Activated CD4-positive, CD25-positive, alpha-beta regulatory T cell treated with anti-CD3 and anti-CD28 coated beads, Interleukin-2, amount 50 U/mL, for 24 hours (primary cell): ENCODE results near the gene UVSSA.

Experiments
- ATAC-seq, 2 donors: fragments of 150-1000 bp; cut with Tn5 transposase; one replicate each; pipeline ENCODE4 v1.10.0; 2021; ENCODE audit warnings: mild to moderate bottlenecking in 1 of 2, moderate library complexity in 1 of 2

Gene UVSSA

DNA sequence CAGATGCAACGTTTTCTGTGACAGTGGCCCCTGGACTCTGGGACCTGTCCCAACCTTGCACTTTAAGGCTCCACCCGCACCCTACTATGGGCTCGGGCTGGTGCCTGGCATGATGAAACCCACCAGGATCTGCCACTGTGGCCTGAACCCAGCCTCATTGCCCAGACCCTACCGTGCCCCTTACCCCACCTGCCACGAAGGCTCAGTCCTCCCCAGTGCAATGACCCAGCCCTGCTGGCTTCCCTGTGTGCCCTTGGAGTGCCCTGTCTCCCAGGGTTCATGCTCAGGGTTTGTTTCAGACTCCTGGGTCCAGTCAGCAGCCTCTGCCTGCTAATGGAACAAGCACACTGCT, 3.1 kb downstream of the UVSSA start:
- no peak for ATAC-seq

DNA sequence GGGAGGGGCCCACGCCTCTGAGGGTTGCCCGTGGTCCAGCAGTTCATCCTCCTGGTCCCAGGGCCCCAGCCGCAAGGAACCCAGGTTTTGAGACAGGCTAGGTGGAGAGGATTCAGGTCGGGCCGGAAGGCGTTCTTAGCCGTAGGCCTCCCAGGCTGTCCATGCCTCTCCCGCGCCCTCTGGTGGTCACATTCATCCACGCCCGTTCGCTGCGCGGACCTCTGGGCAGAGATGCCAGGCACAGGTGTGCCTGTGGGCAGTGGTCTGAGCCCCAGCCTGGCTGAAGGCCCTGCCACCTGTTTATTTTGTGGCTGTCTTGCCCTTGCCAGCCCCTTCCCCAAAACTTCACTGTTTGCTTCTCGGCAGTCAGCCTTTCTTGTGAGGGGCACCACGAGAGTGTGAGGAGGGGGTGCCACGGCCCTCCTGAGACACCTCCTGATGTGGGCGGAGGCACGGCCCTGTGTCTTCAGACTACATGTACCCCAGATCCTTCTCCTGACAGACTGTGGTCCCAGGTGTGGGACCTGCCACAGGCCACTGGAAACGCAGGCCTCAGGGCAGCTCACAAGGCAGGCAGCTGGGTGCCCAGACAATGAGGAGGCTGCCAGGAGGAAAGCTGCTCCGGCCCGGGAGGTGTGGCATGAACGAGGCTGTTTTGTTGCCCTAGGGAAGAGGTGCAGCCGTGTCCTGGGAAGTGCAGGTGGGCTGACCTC, 5.0 kb downstream of the UVSSA start:
- ATAC-seq: peak; percentile 19 to 39

DNA sequence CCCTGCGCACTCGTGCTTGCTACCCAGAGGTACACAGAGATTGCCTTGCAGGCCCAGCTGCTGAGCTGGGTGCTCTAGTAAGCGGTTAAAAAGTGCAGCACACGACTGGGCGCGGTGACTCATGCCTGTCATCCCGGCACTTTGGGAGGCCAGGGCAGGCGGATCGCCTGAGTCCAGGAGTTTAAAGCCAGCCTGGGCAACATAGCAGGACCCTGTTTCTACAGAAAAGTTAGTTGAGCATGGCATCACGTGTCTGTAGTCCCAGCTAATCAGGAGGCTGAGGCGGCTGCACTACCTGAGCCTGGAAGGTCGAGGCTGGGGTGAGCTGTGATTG, 5.5 kb downstream of the UVSSA start:
- ATAC-seq: no peak

- no peak for ATAC-seq
These were observed 6.4 kb downstream of the UVSSA start for GRCh38 chr4:1353186-1354055.

- no peak for ATAC-seq
These were observed 7.4 kb downstream of the UVSSA start for GRCh38 chr4:1354136-1354982.

GRCh38 chr4:1354983-1355275, 7.9 kb downstream of the UVSSA start:
- no peak for ATAC-seq

GRCh38 chr4:1355378-1355777, 8.4 kb downstream of the UVSSA start:
- no peak for ATAC-seq

DNA sequence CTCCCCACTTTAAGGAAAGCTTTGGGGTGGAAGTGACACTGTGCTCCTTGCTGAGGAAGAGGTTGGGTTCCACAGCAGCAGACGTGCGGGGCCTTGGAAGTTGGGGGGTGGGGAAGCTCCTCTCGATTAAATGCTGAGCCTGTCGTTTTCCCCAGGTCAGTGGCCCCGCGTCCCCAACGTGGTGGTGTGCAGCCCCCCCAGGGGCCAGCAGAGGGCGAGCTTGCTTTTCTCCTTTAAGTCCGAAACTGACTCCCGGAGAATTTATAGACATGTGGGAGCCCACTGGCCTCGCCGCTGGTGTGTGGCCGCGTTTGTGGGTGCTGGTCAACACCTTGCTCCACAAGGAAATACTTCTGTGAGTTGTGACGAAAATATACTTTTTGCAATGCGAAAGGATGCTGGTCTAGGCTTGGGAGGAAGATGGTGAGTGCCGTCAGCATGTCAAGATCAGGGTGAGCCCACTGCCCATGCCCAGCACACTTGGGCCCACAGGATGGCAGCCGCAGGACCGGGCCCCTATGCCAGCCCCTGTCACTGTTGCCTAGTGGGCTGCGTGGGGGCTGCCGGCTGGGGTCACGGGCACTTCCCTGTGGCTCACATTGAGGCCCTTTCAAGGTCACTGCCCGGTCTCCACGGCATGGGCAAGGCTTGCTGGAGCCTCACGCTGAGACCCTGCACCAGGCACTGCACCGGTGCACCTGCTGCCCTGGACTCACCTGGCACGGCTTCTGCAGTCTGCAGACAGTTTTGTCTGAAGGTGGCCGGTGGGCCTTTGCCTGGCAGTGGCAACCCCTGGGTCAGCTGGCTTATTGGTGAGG, 9.4 kb downstream of the UVSSA start:
- ATAC-seq: no peak

- no peak for ATAC-seq
These were observed 10.6 kb downstream of the UVSSA start for GRCh38 chr4:1357356-1358248.

GRCh38 chr4:1358421-1359143, 11.6 kb downstream of the UVSSA start:
- no peak for ATAC-seq

DNA sequence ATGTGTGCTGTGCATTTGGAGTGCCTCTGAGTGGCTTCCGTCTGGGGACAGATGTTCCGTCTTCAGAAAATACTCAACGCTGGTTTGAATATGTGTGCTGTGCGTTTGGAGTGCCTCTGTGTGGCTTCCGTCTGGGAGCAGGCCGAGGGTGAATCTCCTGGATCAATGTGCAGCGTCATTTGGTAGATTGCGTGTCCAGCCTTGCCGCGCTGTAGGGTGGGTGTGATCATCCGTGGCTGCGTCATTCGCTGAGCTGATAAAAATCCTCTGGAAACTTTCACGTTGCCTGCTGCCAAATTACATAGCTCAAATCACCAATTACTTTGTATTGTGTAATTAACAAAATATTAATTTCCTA, 12.1 kb downstream of the UVSSA start:
- ATAC-seq: no peak

DNA sequence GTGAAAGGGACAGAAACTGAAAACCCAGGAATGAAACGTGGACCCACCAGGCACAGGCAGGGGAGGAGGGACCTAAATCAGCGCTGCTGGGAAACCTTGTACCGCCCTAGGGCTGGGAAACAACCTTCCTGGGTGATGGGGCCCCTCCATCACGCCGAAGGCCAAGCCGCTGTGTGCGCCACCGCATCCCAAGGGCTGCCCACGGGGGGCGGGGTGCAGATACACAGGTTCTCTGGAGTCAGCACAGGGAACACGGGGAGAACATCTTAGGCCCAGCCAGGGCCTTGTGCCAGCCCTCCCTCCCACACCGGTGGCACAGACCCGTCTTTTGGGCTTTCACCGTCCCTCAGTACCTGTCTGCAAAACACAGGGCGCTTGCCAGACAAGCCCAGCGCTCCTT, 13.0 kb downstream of the UVSSA start:
- ATAC-seq: no peak

DNA sequence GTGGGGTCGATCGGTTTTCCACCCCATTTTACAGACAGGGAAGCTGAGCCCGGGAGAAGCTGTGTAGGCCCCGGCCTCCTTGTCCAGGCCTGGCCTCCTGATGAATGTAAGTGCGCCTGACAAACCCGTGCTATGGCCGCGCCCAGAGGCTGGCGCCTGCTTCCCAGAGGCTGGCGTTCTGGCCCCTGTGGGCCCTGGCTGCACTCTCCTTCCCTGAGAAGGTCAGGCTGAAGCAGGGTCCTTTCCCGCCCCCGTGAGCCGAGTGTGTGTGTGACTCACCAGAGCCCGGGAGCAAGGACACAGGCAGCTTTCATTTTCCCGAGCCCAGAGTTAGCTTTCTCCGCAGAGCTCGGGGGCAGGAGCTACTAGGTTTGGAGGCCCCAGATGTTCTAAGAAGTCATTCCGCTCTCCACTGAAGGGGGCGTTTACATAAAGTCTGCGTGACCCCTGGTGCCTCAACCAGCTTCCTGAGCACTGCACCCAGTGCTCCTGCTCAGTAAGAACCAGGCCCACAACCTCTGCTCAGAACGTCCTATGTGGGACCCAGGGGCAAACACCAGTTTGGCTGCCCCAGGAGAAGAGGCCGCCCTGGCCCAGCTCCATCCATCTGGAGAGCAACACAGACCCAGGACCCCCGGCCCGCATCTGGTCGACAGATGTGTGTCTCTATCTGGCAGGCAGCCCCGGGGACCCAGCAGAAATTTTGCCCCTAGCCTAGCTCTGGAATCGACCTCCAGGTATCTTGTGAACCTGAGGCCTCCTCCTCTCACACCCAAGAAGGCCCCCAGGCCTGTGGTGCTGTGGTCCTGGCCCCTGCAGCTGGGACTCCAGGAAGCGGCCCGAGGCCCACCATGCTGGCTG, 13.6 kb downstream of the UVSSA start:
- ATAC-seq: no peak

DNA sequence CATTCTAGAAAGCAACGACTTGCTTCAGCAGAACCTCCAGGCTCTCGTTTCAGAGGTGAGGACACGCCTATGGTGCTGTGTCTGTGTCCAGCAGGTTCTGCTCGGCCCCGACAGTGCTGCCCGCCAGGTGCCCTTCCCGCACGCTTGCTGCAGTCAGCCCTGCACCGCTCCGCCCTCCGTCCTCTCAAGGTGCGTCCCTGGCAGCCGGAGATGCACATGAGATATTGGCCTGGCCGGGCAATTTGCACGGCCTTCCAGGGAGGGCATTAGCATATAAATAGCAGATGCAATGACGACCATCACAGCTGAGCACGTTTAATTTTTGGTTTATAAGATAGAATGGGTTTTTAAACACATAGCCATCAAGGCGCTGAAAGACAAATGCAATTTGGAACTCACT, 14.4 kb downstream of the UVSSA start:
- ATAC-seq: no peak

GRCh38 chr4:1362046-1362445, 15.0 kb downstream of the UVSSA start:
- no peak for ATAC-seq

DNA sequence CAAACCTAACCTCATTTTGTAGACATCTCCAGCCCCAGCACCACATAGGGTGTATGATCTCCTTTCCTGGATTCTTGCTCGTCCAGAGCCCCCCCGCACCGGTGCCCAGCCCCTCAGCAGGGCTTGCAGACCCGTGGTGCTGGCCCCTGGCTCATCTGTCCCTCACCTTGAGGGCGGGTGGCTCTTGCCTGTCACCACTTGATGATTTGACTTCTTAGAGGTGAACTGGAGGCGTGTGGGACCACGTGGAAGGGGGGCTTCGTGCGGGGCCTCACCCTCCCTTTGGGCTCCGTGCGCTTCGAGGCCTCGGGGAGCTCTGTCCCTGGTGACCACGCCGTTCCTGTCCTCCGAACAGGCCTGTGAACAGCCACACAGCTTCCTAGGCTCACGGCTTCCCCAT, 15.5 kb downstream of the UVSSA start:
- ATAC-seq: no peak

DNA sequence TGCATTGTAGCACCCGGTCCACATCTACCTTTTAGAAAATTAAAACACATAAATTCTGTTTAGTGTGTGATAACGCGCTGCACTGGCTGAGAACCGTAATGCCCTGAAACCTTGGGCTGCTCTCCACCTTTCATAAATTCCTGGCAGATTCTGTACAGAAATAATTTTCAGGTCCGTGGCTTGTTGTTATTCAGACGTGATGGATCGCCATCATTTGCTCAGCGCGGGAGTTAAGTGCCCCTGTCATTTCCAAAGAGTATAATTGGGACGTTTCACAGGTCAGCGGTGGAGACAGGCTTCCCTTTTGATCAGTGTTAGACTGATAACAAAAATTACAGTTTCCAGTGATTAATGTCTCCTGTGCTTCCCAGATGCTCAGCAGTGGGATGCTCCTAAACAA, 16.5 kb downstream of the UVSSA start:
- no peak for ATAC-seq

- no peak for ATAC-seq
These were observed 17.2 kb downstream of the UVSSA start for GRCh38 chr4:1364217-1364616.

DNA sequence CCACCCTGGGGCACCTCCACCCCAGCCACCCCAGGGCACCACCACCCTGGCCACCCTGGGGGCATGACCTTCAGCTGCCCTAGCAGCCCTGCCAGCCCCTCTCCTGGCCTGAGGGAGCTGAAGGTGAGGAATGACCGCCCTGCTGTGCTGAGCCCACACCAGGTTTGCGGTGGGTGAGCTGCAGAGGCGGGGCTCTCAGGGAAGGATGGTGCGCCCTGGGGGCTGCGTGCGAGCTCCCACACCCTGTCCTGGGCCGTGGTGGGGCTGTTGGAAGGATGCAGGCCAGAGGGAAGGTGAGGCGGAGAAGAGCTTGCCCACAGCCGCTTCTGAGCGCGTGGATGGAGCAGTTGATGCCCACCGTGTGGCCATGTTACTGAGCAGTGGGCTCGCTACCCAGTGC, 17.7 kb downstream of the UVSSA start:
- ATAC-seq: no peak
